ENCODE data around the gene ERP44.
"Not testable (repeated sequence)": the region's sequence is repeated elsewhere in the genome, so short reads cannot be mapped to it uniquely, and the experiment has no call there.

Gene ERP44

GRCh38 chr9:99998866-99999265 lies 99.9 kb downstream of the ERP44 start:
- DNase-seq, result no peak

GRCh38 chr9:99998266-99998665 lies 100.5 kb downstream of the ERP44 start:
- no peak for DNase-seq

- DNase-seq, result not testable (repeated sequence)
Measured at GRCh38 chr9:99990508-99990907, 108.3 kb downstream of the ERP44 start.

GRCh38 chr9:99986642-99987041 lies 112.2 kb downstream of the ERP44 start:
- no peak for DNase-seq

- DNase-seq, result no peak
Measured at GRCh38 chr9:99980598-99980997, 118.2 kb downstream of the ERP44 start.

GRCh38 chr9:99978221-99978620 lies 120.6 kb downstream of the ERP44 start:
- no peak for DNase-seq

GRCh38 chr9:99977033-99977792 lies 121.6 kb downstream of the ERP44 start:
- DNase-seq, result no peak

- no peak for DNase-seq
Measured at GRCh38 chr9:99973455-99973854, 125.3 kb downstream of the ERP44 start.

GRCh38 chr9:99971410-99971809 lies 127.4 kb downstream of the ERP44 start:
- DNase-seq, result no peak

GRCh38 chr9:99970481-99970880 lies 128.3 kb downstream of the ERP44 start:
- DNase-seq, result no peak

GRCh38 chr9:99967457-99967856 lies 131.3 kb downstream of the ERP44 start:
- DNase-seq, result no peak

- no peak for DNase-seq
Measured at GRCh38 chr9:99966716-99967115, 132.1 kb downstream of the ERP44 start.

GRCh38 chr9:99966001-99966400 lies 132.8 kb downstream of the ERP44 start:
- no peak for DNase-seq

- DNase-seq, result no peak
Measured at GRCh38 chr9:99964336-99964735, 134.5 kb downstream of the ERP44 start.

GRCh38 chr9:99962680-99963261 lies 136.0 kb downstream of the ERP44 start:
- no peak for DNase-seq

- DNase-seq, result no peak
Measured at GRCh38 chr9:99955606-99956005, 143.2 kb downstream of the ERP44 start.

GRCh38 chr9:99954819-99955218 lies 144.0 kb downstream of the ERP44 start:
- DNase-seq, result no peak

- DNase-seq, result no peak
Measured at GRCh38 chr9:99953861-99954507, 144.8 kb downstream of the ERP44 start.

GRCh38 chr9:99948896-99949295 lies 149.9 kb downstream of the ERP44 start:
- no peak for DNase-seq

- no peak for DNase-seq
Measured at GRCh38 chr9:99948482-99948881, 150.3 kb downstream of the ERP44 start.

- DNase-seq, result no peak
Measured at GRCh38 chr9:99947395-99947794, 151.4 kb downstream of the ERP44 start.

GRCh38 chr9:99936947-99937587 lies 161.7 kb downstream of the ERP44 start:
- DNase-seq, result no peak

GRCh38 chr9:99931155-99931840 lies 167.5 kb downstream of the ERP44 start:
- DNase-seq, result no peak
